ENCODE measurements around the gene MPP7.

MPP7 gene

GRCh38 chr10:28266449-28267224, 36.2 kb downstream of the MPP7 start:
- no peak for DNase-seq

GRCh38 chr10:28263136-28263857, 39.6 kb downstream of the MPP7 start:
- no peak for DNase-seq

GRCh38 chr10:28256776-28257175, 46.1 kb downstream of the MPP7 start:
- DNase-seq: no peak

DNA sequence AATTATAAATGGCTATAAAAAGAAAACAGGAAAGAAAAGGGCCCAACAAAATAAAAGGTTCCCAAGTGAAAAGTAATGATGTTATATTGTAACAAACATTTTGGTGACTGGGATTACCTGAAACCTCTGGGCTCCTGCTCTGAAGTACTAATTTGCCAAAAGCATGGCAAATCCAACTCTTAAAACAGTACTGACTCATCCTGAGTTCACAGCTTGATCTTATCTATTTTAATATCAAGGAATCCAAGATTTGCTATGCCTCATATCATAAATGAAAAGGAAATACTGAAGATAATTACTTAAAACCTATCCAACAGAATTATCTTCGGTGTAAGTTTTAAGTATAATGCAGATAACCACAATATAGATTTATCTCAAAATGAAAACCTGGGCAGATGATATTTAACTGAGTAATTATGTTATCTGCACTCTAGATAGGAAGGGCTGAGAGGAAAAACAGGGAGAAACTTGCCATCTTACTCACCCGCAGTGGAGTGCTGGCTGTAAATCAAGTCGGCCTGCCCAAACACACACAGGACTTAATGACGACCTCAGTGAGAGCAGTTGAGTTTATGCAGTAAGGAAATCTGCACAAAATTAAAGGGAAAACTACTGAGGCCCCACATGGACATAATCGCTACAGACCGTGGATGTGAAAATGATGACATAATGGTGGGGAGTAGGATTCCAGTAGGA, 48.4 kb downstream of the MPP7 start:
- no peak for DNase-seq

- DNase-seq: no peak
Measured at GRCh38 chr10:28253169-28253785, 49.6 kb downstream of the MPP7 start.

Data from stimulated activated CD4-positive, alpha-beta T cell treated with anti-CD3 and anti-CD28 coated beads, Interleukin-15, amount 100 ng/mL, for 24 hours (primary cell).